Measurements from ENCODE around the gene NOG. TPM values are rescaled to one million over a fixed set of nuclear protein-coding genes. Genes with fewer than 3 reads are reported as not detected.

Gene NOG
- total and polyA plus RNA-seq, 9 donors = 0.05 to 0.99 (median 0.20) TPM; not detected in 4

DNA sequence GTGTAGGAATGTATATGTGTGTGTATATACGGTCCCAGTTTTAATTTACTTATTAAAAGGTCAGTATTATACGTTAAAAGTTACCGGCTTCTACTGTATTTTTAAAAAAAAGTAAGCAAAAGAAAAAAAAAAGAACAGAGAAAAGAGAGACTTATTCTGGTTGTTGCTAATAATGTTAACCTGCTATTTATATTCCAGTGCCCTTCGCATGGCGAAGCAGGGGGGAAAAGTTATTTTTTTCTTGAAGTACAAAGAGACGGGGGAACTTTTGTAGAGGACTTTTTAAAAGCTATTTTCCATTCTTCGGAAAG is 1.6 kb downstream of the NOG start:
- Histone ChIP-seq H3K36me3 (no peaks in the 10 kb centered on the region), H3K4me1 (ENCODE audit: insufficient read depth) (peaks cover 10% of the 10 kb centered on the region), H3K27ac (no peak overlapping the region), H3K9me3 (no peaks in the 10 kb centered on the region), H3K27me3 (no peaks in the 10 kb centered on the region), H3K4me3 (no peak overlapping the region)
- whole genome bisulfite sequencing, 3 donors = 3 to 4% (median 3%) methylated on average over 7 of the region's 7 CpGs
- intact Hi-C loops (cut with DNase I) = no loop called here
- TF ChIP-seq, protein P1, sequence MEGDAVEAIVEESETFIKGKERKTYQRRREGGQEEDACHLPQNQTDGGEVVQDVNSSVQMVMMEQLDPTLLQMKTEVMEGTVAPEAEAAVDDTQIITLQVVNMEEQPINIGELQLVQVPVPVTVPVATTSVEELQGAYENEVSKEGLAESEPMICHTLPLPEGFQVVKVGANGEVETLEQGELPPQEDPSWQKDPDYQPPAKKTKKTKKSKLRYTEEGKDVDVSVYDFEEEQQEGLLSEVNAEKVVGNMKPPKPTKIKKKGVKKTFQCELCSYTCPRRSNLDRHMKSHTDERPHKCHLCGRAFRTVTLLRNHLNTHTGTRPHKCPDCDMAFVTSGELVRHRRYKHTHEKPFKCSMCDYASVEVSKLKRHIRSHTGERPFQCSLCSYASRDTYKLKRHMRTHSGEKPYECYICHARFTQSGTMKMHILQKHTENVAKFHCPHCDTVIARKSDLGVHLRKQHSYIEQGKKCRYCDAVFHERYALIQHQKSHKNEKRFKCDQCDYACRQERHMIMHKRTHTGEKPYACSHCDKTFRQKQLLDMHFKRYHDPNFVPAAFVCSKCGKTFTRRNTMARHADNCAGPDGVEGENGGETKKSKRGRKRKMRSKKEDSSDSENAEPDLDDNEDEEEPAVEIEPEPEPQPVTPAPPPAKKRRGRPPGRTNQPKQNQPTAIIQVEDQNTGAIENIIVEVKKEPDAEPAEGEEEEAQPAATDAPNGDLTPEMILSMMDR (IDR thresholded peaks at IDR 0.05) = no peak
- TF ChIP-seq EP300 (IDR thresholded peaks at IDR 0.05) = no peak
- no peak for TF ChIP-seq POLR2A (IDR thresholded peaks at IDR 0.05)
- DNase-seq = no peak

DNA sequence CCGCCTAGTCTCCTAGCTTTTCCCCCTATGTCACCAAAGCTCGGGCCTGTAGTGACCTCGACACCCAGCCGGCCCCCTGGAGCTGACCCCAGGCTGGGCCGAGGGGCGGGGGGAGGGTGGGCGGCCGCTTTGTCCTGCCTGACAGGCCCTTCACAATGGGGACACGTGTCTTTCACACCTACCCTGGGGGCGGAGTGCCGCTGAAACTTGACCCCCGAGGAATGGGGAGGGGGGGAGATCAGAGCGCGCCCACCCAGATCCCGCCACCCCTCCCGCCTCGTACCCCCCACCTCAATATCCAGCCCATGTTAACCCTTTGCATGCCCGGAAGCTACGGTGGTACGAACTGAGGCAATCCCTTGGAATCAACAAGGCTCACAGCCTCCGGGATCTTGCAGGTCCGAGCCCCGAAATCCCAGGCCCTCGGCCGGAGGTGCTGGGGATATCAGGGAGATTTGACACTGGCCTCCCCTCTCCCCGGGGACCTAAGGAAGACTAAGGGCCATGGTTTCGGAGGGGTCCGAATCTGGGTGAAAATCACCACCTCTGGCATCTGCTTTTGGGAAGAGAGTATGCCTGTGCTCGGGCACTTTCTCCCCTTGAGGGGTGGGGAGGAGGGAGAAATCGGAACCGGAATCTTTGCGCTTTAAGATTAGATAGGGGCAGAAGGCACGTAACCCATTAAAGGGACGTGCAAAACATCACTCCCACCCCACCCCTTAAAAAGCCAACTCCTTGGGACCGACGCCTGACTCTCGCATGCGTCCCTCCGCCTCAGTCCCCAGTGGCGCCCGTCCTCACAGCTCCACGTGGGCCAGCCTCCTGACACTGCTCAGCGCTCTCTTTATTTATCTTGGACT is 2.6 kb downstream of the NOG start:
- 1 to 3% (median 1%) methylated on average over 42 to 43 of the region's 43 CpGs for WGBS, 3 donors
- intact Hi-C loops (cut with DNase I) = no loop called here
- peaks cover 10% of the 10 kb centered on the region for H3K4me1 ChIP-seq (ENCODE audit: insufficient read depth)
- no peaks in the 10 kb centered on the region for H3K9me3 ChIP-seq
- no peak overlapping the region for H3K4me3 ChIP-seq
- TF ChIP-seq POLR2A (IDR thresholded peaks at IDR 0.05) (no peak), EP300 (IDR thresholded peaks at IDR 0.05) (no peak)
- TF ChIP-seq, protein P1 (IDR thresholded peaks at IDR 0.05) = no peak
- H3K27me3 ChIP-seq = no peaks in the 10 kb centered on the region
- H3K36me3 ChIP-seq = no peaks in the 10 kb centered on the region
- DNase-seq = no peak
- H3K27ac ChIP-seq = no peak overlapping the region

DNA sequence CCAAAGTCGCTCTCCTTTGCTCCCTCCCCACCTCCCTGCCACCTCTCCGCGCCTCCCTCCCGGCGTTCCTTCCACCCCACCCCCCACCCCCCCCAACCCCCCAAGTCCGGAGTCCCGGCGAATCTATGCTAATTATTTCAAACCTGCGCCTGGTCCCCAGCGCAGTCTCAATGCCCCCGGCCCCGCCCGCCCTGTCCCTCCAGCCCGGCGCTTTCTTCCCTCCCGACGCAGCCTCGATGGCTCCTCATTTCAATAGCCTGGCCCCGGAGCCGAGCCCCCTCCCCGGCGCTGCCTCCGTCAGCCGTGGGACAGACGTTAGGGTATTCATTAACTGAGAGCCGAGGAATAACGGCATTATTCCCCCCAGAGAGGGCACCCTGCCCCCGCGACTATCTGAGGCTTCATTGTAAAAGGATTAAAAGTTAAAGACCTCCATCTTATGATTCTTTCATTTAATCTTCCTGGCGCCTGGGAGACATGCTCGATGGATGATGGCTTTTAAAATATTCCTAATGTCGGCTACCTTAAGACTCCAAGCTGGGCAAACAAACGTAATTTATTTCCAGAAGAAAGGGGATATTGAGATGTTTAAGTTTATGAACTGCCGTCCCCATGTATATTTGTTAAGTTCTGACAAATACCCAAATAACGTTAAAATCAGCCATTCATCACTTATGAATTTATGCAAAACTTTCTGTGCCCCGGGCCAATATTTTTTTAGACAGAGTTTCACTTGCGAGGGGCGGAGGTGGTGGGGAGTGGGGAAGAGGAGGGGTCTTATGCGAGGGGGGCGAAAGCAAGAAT is 3.4 kb downstream of the NOG start:
- TF ChIP-seq EP300 (IDR thresholded peaks at IDR 0.05) (no peak), POLR2A (IDR thresholded peaks at IDR 0.05) (no peak)
- TF ChIP-seq, protein P1 (IDR thresholded peaks at IDR 0.05) = no peak
- no peaks in the 10 kb centered on the region for H3K27me3 ChIP-seq
- peaks cover 10% of the 10 kb centered on the region for H3K4me1 ChIP-seq (ENCODE audit: insufficient read depth)
- no peaks in the 10 kb centered on the region for H3K9me3 ChIP-seq
- no peaks in the 10 kb centered on the region for H3K36me3 ChIP-seq
- intact Hi-C loops (cut with DNase I) = no loop called here
- no peak for DNase-seq
- H3K4me3 ChIP-seq = no peak overlapping the region
- H3K27ac ChIP-seq = no peak overlapping the region
- WGBS, 3 donors = 0 to 1% (median 1%) methylated on average over 39 to 40 of the region's 40 CpGs

DNA sequence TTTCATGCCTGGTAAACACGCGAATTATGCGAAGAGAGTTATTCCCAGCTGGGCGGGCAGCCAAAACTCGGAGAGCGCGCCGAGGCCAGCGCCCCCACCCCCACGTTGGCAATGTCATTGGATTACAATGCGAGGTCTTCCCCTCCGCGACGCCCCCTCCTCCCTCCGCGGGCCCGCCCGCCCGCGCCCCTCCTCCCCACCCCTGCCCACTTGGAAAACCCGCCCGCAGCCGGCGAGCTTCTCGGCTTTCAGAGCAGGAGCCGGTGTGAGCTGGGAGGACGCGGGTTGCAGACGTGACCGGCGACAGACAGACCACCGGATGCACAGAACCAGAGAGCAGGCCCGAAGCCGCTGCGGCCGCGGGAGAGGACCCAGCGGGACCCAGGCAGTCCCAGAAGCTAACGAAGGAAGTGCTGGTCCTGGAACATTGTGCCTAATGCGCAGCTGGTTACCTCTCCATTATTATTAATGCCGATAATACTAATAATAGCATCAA is 4.0 kb downstream of the NOG start:
- Histone ChIP-seq H3K27ac (no peak overlapping the region), H3K9me3 (no peaks in the 10 kb centered on the region), H3K4me1 (ENCODE audit: insufficient read depth) (peaks cover 10% of the 10 kb centered on the region), H3K4me3 (no peak overlapping the region), H3K36me3 (no peaks in the 10 kb centered on the region), H3K27me3 (no peaks in the 10 kb centered on the region)
- intact Hi-C loops (cut with DNase I) = no loop called here
- 1% methylated on average over 33 to 41 of the region's 41 CpGs for WGBS, 3 donors
- TF ChIP-seq POLR2A (IDR thresholded peaks at IDR 0.05) = no peak
- TF ChIP-seq, protein P1 (IDR thresholded peaks at IDR 0.05) = no peak
- no peak for TF ChIP-seq EP300 (IDR thresholded peaks at IDR 0.05)
- peak in 1 of 5 donors; percentile 29 for DNase-seq

All from ovary (tissue), 9 donors.